ENCODE measurements around the gene CASP7. TPM values are rescaled to one million over a fixed set of nuclear protein-coding genes. Genes with fewer than 3 reads are reported as not detected.

CASP7 gene
- total RNA-seq, 2 donors from 2014 or later = 76.9 to 139 TPM

Small RNA genes lying within 50 kb of the gene (microRNA-seq; reads per million reads assigned to microRNA genes)
- gene MIR4483 = not detected

Other genes starting within 250 kb of the CASP7 start
- gene HABP2, start 126.9 kb upstream of the CASP7 start, total RNA-seq = under 1 TPM in 1 of 2 donors, not detected in 1; 0.79 TPM
- 1 to 10 TPM; 1.1 to 1.3 TPM for gene NRAP, start 15.9 kb upstream of the CASP7 start, total RNA-seq
- gene PLEKHS1, start 71.8 kb downstream of the CASP7 start, total RNA-seq = 10 to 100 TPM in 1 of 2 donors, under 1 TPM in 1; 0.84 to 13.3 TPM
- gene DCLRE1A, start 174.2 kb downstream of the CASP7 start, total RNA-seq = 1 to 10 TPM; 6.2 to 8.5 TPM
- 10 to 100 TPM; 31.2 to 46.1 TPM for gene NHLRC2, start 174.7 kb downstream of the CASP7 start, total RNA-seq

Measured in colonic mucosa (tissue), 2 donors.